A549 treated with GW870086 at 1 μM for 4 hours (cell line): ENCODE measurements around the gene KRIT1. TPM values are rescaled to one million over a fixed set of nuclear protein-coding genes. Genes with fewer than 3 reads are reported as not detected.

Experiments
- total RNA-seq: library from RNA; stranded (reverse); fragments of 200-300 nt; extraction: Qiagen RNA extraction; gene quantifications from 5 replicates; pipeline ENCODE4 v1.2.3, GENCODE V29; 2022; ENCODE audit warnings: low read depth

Gene KRIT1
- total RNA-seq, result 22.8 to 28.8 TPM (median 27.1 TPM) in 5 replicates

GRCh38 chr7:92245487-92246359 lies at the start of gene KRIT1, which contains the start of gene ANKIB1:
Gene KRIT1, minus strand, starts transcription at chr7:92245914. Its CDS starts 3,779 bp downstream, at chr7:92242135.
Gene ANKIB1, plus strand, starts transcription at chr7:92245974. Its CDS starts 49,005 bp downstream, at chr7:92294979.

GRCh38 chr7:92178928-92179924 lies 66.5 kb downstream of the KRIT1 start, which contains the start of gene LRRD1:
Gene LRRD1, minus strand, starts transcription at chr7:92179142. Its CDS starts 13,940 bp downstream, at chr7:92165202.

Other genes with a start within 250 kb of the KRIT1 start
- 41.0 to 49.3 TPM (median 47.7 TPM) in 5 replicates for gene CYP51A1, start 111.4 kb downstream of the KRIT1 start, total RNA-seq
- not detected in 5 replicates for gene LRRD1, start 66.8 kb downstream of the KRIT1 start, total RNA-seq
- 15.3 to 22.6 TPM (median 21.1 TPM) in 5 replicates for gene ANKIB1, start 60 bp upstream of the KRIT1 start, total RNA-seq
- gene GATAD1, start 201.6 kb upstream of the KRIT1 start, total RNA-seq, result 17.2 to 20.7 TPM (median 18.2 TPM) in 5 replicates
- gene ERVW-1, start 232.0 kb upstream of the KRIT1 start, total RNA-seq, result not detected in 5 replicates